GM12874 (cell line): Measurements from ENCODE around the gene UBQLNL.
A peak's percentile ranks its signal among the peaks of the same experiment; 100 is the strongest.

Source experiments
- CTCF ChIP-seq: IDR thresholded peaks from 2 replicates; pipeline ENCODE4 v1.5.1; 2011; ENCODE audit warnings: low read depth, mild to moderate bottlenecking, control low read depth, low read length, moderate library complexity; ENCODE audit not compliant: insufficient read depth

UBQLNL gene

GRCh38 chr11:5507177-5507932 is 9.1 kb downstream of the UBQLNL start:
- peak; percentile 21; the same call in 1 of the 2 replicates for TF ChIP-seq CTCF

GRCh38 chr11:5505363-5506048 is 11.0 kb downstream of the UBQLNL start:
- TF ChIP-seq CTCF, result no peak

GRCh38 chr11:5504403-5504921 is 12.0 kb downstream of the UBQLNL start:
- TF ChIP-seq CTCF, result no peak

- no peak for TF ChIP-seq CTCF
Measured at GRCh38 chr11:5500393-5500801, 16.1 kb downstream of the UBQLNL start.

- no peak for TF ChIP-seq CTCF
Measured at GRCh38 chr11:5499671-5500070, 16.8 kb downstream of the UBQLNL start.

GRCh38 chr11:5489576-5490357 is 26.7 kb downstream of the UBQLNL start:
- no peak for TF ChIP-seq CTCF
